HPDE6-E6E7 (cell line): ENCODE results near the gene NKAIN2.
A peak's percentile ranks its signal among the peaks of the same experiment; 100 is the strongest.

Experiments used
- DNase-seq: peaks from one replicate; pipeline ENCODE4 v3.0.0; 2011; ENCODE audit warnings: missing footprints; ENCODE audit errors: extremely low spot score

NKAIN2 gene

GRCh38 chr6:124758663-124759062 is 955.0 kb downstream of the NKAIN2 start:
- no peak for DNase-seq

- no peak for DNase-seq
Measured at GRCh38 chr6:124765280-124765679, 961.6 kb downstream of the NKAIN2 start.

GRCh38 chr6:124768224-124768623 is 964.6 kb downstream of the NKAIN2 start:
- DNase-seq = no peak

GRCh38 chr6:124769811-124770544 is 966.3 kb downstream of the NKAIN2 start:
- DNase-seq = no peak

GRCh38 chr6:124770784-124771183 is 967.1 kb downstream of the NKAIN2 start:
- DNase-seq = no peak

- DNase-seq = no peak
Measured at GRCh38 chr6:124772733-124773319, 969.2 kb downstream of the NKAIN2 start.

GRCh38 chr6:124775121-124775520 is 971.5 kb downstream of the NKAIN2 start:
- DNase-seq = no peak

GRCh38 chr6:124777863-124778262 is 974.2 kb downstream of the NKAIN2 start:
- no peak for DNase-seq

- DNase-seq = no peak
Measured at GRCh38 chr6:124780623-124781022, 977.0 kb downstream of the NKAIN2 start.

- DNase-seq = no peak
Measured at GRCh38 chr6:124783344-124783743, 979.7 kb downstream of the NKAIN2 start.

GRCh38 chr6:124791156-124791555 is 987.5 kb downstream of the NKAIN2 start:
- no peak for DNase-seq

- peak; percentile 42 for DNase-seq
Measured at GRCh38 chr6:124792386-124792785, 988.7 kb downstream of the NKAIN2 start.

- DNase-seq = no peak
Measured at GRCh38 chr6:124793398-124793797, 989.7 kb downstream of the NKAIN2 start.

GRCh38 chr6:124795643-124796463 is 992.2 kb downstream of the NKAIN2 start:
- peak; percentile 9 for DNase-seq

GRCh38 chr6:124796464-124796970 is 992.9 kb downstream of the NKAIN2 start:
- no peak for DNase-seq

GRCh38 chr6:124797224-124797623 is 993.6 kb downstream of the NKAIN2 start:
- no peak for DNase-seq

- DNase-seq = no peak
Measured at GRCh38 chr6:124798942-124799496, 995.4 kb downstream of the NKAIN2 start.

- DNase-seq = no peak
Measured at GRCh38 chr6:124799638-124800037, 996.0 kb downstream of the NKAIN2 start.

GRCh38 chr6:124800222-124800621 is 996.6 kb downstream of the NKAIN2 start:
- no peak for DNase-seq

- DNase-seq = no peak
Measured at GRCh38 chr6:124812067-124812466, 1008.4 kb downstream of the NKAIN2 start.

- no peak for DNase-seq
Measured at GRCh38 chr6:124819346-124819745, 1015.7 kb downstream of the NKAIN2 start.

- no peak for DNase-seq
Measured at GRCh38 chr6:124822204-124822613, 1018.5 kb downstream of the NKAIN2 start.
